HG03575 (cell line): ENCODE data around the gene TMEM273.
"Not testable (repeated sequence)": the region's sequence is repeated elsewhere in the genome, so short reads cannot be mapped to it uniquely, and the experiment has no call there.

ENCODE experiments used
- ATAC-seq: cut with Tn5 transposase; IDR thresholded peaks from one replicate; pipeline ENCODE4 v1.9.1; 2021; ENCODE audit not compliant: unreplicated experiment, insufficient number of reproducible peaks, low FRiP score; ENCODE audit errors: extremely low read depth

Gene TMEM273

GRCh38 chr10:49207936-49208487 is 19.8 kb upstream of the TMEM273 start:
- ATAC-seq, result no peak

- ATAC-seq, result no peak
Observed at GRCh38 chr10:49207113-49207512, 18.9 kb upstream of the TMEM273 start.

- ATAC-seq, result no peak
Observed at GRCh38 chr10:49205206-49205605, 17.0 kb upstream of the TMEM273 start.

- no peak for ATAC-seq
Observed at GRCh38 chr10:49204119-49204518, 15.9 kb upstream of the TMEM273 start.

- no peak for ATAC-seq
Observed at GRCh38 chr10:49202266-49202665, 14.1 kb upstream of the TMEM273 start.

- ATAC-seq, result no peak
Observed at GRCh38 chr10:49200854-49201253, 12.7 kb upstream of the TMEM273 start.

- no peak for ATAC-seq
Observed at GRCh38 chr10:49197171-49197570, 9.0 kb upstream of the TMEM273 start.

GRCh38 chr10:49195864-49196263 is 7.7 kb upstream of the TMEM273 start:
- not testable (repeated sequence) for ATAC-seq

GRCh38 chr10:49194212-49194920 is 6.2 kb upstream of the TMEM273 start:
- ATAC-seq, result no peak

GRCh38 chr10:49191349-49191748 is 3.2 kb upstream of the TMEM273 start:
- ATAC-seq, result no peak

GRCh38 chr10:49189422-49189821 is 1.2 kb upstream of the TMEM273 start:
- no peak for ATAC-seq

GRCh38 chr10:49187044-49187484 is 1.1 kb downstream of the TMEM273 start:
- ATAC-seq, result no peak

- ATAC-seq, result no peak
Observed at GRCh38 chr10:49186613-49187012, 1.6 kb downstream of the TMEM273 start.

GRCh38 chr10:49185213-49185612 is 3.0 kb downstream of the TMEM273 start:
- ATAC-seq, result no peak

GRCh38 chr10:49184642-49185111 is 3.5 kb downstream of the TMEM273 start:
- no peak for ATAC-seq

GRCh38 chr10:49183596-49184542 is 4.3 kb downstream of the TMEM273 start:
- no peak for ATAC-seq

GRCh38 chr10:49182776-49183175 is 5.4 kb downstream of the TMEM273 start:
- no peak for ATAC-seq

GRCh38 chr10:49180444-49180860 is 7.7 kb downstream of the TMEM273 start:
- ATAC-seq, result no peak

GRCh38 chr10:49179699-49180443 is 8.3 kb downstream of the TMEM273 start:
- ATAC-seq, result no peak
